Trophoblast cell (in vitro differentiated cells and primary cell): ENCODE data around the gene CFAP69.

Source experiments
- DNase-seq, 2 donors: peaks; one replicate each; pipeline ENCODE4 v3.0.0-alpha.2; 2016
- H2AFZ ChIP-seq: 2 replicates; pipeline ENCODE4 v1.6.1; 2013; ENCODE audit warnings: low read length, moderate library complexity, mild to moderate bottlenecking; ENCODE audit not compliant: insufficient read depth, poor library complexity
- H2AK5ac ChIP-seq: 2 replicates; pipeline ENCODE4 v1.6.1; 2013; ENCODE audit warnings: mild to moderate bottlenecking, low read length
- H2BK120ac ChIP-seq: 2 replicates; pipeline ENCODE4 v1.6.1; 2013; ENCODE audit warnings: low read length, mild to moderate bottlenecking, moderate library complexity; ENCODE audit not compliant: insufficient read depth, poor library complexity
- H2BK12ac ChIP-seq: 2 replicates; pipeline ENCODE4 v1.6.1; 2013; ENCODE audit warnings: mild to moderate bottlenecking, low read length, moderate library complexity
- H2BK5ac ChIP-seq: 2 replicates; pipeline ENCODE4 v1.6.1; 2013; ENCODE audit warnings: low read length, low read depth, moderate library complexity, mild to moderate bottlenecking; ENCODE audit not compliant: poor library complexity
- H3K14ac ChIP-seq: 2 replicates; pipeline ENCODE4 v1.6.1; 2013; ENCODE audit warnings: mild to moderate bottlenecking, low read length
- H3K18ac ChIP-seq: 2 replicates; pipeline ENCODE4 v1.6.1; 2013; ENCODE audit warnings: mild to moderate bottlenecking, low read length
- H3K23ac ChIP-seq: 2 replicates; pipeline ENCODE4 v1.6.1; 2013; ENCODE audit warnings: low read length
- H3K27ac ChIP-seq: 2 replicates; pipeline ENCODE4 v1.5.1; 2013; ENCODE audit warnings: low read depth, mild to moderate bottlenecking, inconsistent platforms, low read length, moderate library complexity
- H3K27me3 ChIP-seq: 2 replicates; pipeline ENCODE4 v1.6.1; 2013; ENCODE audit warnings: inconsistent platforms, mild to moderate bottlenecking, low read length, moderate library complexity; ENCODE audit not compliant: insufficient read depth
- H3K36me3 ChIP-seq, 2 experiments: 1 replicate in 1 of 2; 2 replicates in 1 of 2; pipeline ENCODE4 v1.6.1; 2013; ENCODE audit warnings: low read length in 2 of 2, mild to moderate bottlenecking in 2 of 2, moderate library complexity in 1 of 2; ENCODE audit not compliant: insufficient read depth in 2 of 2, control insufficient read depth in 1 of 2
- H3K4ac ChIP-seq: 2 replicates; pipeline ENCODE4 v1.6.1; 2013; ENCODE audit warnings: low read depth, mild to moderate bottlenecking, low read length, moderate library complexity
- H3K4me1 ChIP-seq, 2 experiments: 1 replicate in 1 of 2; 2 replicates in 1 of 2; pipeline ENCODE4 v1.6.1; 2013; ENCODE audit warnings: low read length in 2 of 2, mild to moderate bottlenecking in 2 of 2, moderate library complexity in 1 of 2; ENCODE audit not compliant: insufficient read depth in 2 of 2, control insufficient read depth in 1 of 2
- H3K4me2 ChIP-seq: 2 replicates; pipeline ENCODE4 v1.6.1; 2013; ENCODE audit warnings: inconsistent platforms, mild to moderate bottlenecking, low read length, moderate library complexity
- H3K4me3 ChIP-seq: 2 replicates; pipeline ENCODE4 v1.5.1; 2013; ENCODE audit warnings: mild to moderate bottlenecking, low read depth, low read length, inconsistent platforms
- H3K79me1 ChIP-seq: one replicate; pipeline ENCODE4 v1.6.1; 2013; ENCODE audit warnings: low read length
- H3K79me2 ChIP-seq: 2 replicates; pipeline ENCODE4 v1.6.1; 2013; ENCODE audit warnings: low read length, mild to moderate bottlenecking; ENCODE audit not compliant: control insufficient read depth, insufficient read depth, poor library complexity
- H3K9ac ChIP-seq: 2 replicates; pipeline ENCODE4 v1.6.1; 2013; ENCODE audit warnings: mild to moderate bottlenecking, low read length
- H3K9me3 ChIP-seq: 2 replicates; pipeline ENCODE4 v1.6.1; 2013; ENCODE audit warnings: low read depth, mild to moderate bottlenecking, control low read depth, inconsistent platforms, low read length; ENCODE audit not compliant: insufficient read depth
- H4K12ac ChIP-seq: 2 replicates; pipeline ENCODE4 v1.6.1; 2013; ENCODE audit warnings: low read depth, mild to moderate bottlenecking, low read length, moderate library complexity
- H4K8ac ChIP-seq: 2 replicates; pipeline ENCODE4 v1.6.1; 2013; ENCODE audit warnings: low read depth, mild to moderate bottlenecking, low read length, moderate library complexity
- H4K91ac ChIP-seq: one replicate; pipeline ENCODE4 v1.6.1; 2013; ENCODE audit warnings: low read depth, mild to moderate bottlenecking, low read length, moderate library complexity
- WGBS: extraction: QIAGEN DNeasy Blood & Tissue Kit; methylation state at CpG from one replicate; pipeline ENCODE4 v1.1.7; 2013; ENCODE audit warnings: missing lambda C conversion rate; ENCODE audit not compliant: insufficient read length, insufficient coverage; ENCODE audit errors: extremely low coverage; 5-methylcytosine and 5-hydroxymethylcytosine counted together

Gene CFAP69

DNA sequence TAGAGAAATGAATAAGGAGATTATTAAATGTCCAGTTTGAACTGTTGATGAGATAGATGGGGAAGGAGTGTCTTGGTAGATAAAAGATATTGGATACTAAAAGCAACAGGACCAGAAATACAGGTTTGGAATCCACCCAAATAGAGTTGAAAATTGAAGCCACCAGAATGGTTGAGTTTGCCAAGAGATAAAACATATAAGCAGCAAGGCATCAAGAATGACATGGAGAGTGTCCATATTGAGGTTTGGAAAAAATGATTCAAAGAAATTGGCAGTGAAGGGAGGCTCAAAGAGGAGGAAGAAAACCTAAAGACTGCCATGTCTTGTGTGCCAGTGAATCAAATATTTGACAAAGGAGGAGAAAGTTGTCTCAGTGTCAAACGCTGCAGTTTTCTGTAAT is 24.2 kb downstream of the CFAP69 start:
- no peaks in the 10 kb centered on the region for H3K36me3 ChIP-seq
- H4K8ac ChIP-seq = no peak overlapping the region
- H2AFZ ChIP-seq = no peak overlapping the region
- H3K79me1 ChIP-seq = no peaks in the 10 kb centered on the region
- peak in 1 of 2 donors; percentile 18 for DNase-seq
- no peak overlapping the region for H3K18ac ChIP-seq
- H2BK120ac ChIP-seq = no peak overlapping the region
- H3K4me2 ChIP-seq = no peak overlapping the region
- no peak overlapping the region for H2AK5ac ChIP-seq
- no peak overlapping the region for H2BK5ac ChIP-seq
- no peak overlapping the region for H3K4me3 ChIP-seq
- H3K4ac ChIP-seq = no peak overlapping the region
- no peak overlapping the region for H4K12ac ChIP-seq
- H3K9ac ChIP-seq = no peak overlapping the region
- no peak overlapping the region for H4K91ac ChIP-seq
- H3K79me2 ChIP-seq = no peaks in the 10 kb centered on the region
- H3K23ac ChIP-seq = no peak overlapping the region
- H3K9me3 ChIP-seq = no peaks in the 10 kb centered on the region
- WGBS = no CpG with 5 or more reads among the region's 1 CpG
- no peaks in the 10 kb centered on the region for H3K27me3 ChIP-seq
- H3K14ac ChIP-seq = no peak overlapping the region
- no peak overlapping the region for H3K27ac ChIP-seq
- H3K4me1 ChIP-seq = no peaks in the 10 kb centered on the region
- H2BK12ac ChIP-seq = no peak overlapping the region

DNA sequence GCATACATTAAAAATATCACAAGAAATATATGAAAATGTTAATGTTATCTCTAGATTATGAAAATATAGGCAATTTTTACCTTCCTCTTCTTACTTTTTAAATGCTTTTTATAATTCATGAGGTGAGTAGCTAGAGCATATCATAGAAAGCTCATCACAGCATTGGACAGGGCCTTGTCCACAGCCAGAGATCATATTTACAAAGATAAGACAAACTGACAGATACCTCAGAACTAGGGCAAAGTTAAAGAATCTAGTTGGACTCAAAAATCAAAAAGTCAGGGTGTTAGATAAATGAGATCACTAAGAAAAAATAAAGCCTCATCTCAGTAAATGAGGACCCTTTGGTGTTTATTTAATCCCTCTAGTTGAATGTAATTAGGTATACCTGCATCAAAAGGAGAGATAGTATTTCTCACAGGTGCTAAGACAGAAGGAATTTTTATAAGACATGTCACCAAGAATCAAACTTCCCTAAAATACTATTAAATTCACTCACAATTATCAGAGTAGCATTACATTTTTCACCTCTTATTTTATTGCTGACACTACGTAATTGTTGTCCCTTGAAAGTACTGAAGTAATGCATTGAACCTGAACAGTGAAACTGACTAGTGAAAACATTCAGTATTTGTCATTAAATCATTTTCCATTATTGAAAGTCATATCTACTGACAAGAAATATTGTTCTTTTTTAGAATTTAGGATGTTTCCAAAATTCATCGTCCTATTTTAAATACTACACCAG is 25.6 kb downstream of the CFAP69 start:
- Histone ChIP-seq H2BK12ac (no peak overlapping the region), H3K79me1 (no peaks in the 10 kb centered on the region), H2AFZ (no peak overlapping the region), H3K4me3 (no peak overlapping the region), H3K9ac (no peak overlapping the region), H3K14ac (no peak overlapping the region), H3K36me3 (no peaks in the 10 kb centered on the region), H3K23ac (no peak overlapping the region), H3K27me3 (no peaks in the 10 kb centered on the region), H4K91ac (no peak overlapping the region), H4K12ac (no peak overlapping the region), H2AK5ac (no peak overlapping the region), H3K4ac (no peak overlapping the region), H3K4me2 (no peak overlapping the region), H3K18ac (no peak overlapping the region), H2BK5ac (no peak overlapping the region), H3K27ac (no peak overlapping the region), H3K4me1 (no peaks in the 10 kb centered on the region), H2BK120ac (no peak overlapping the region), H3K9me3 (no peaks in the 10 kb centered on the region), H3K79me2 (no peaks in the 10 kb centered on the region), H4K8ac (no peak overlapping the region)
- WGBS = no CpG with 5 or more reads among the region's 2 CpGs
- no peak for DNase-seq

DNA sequence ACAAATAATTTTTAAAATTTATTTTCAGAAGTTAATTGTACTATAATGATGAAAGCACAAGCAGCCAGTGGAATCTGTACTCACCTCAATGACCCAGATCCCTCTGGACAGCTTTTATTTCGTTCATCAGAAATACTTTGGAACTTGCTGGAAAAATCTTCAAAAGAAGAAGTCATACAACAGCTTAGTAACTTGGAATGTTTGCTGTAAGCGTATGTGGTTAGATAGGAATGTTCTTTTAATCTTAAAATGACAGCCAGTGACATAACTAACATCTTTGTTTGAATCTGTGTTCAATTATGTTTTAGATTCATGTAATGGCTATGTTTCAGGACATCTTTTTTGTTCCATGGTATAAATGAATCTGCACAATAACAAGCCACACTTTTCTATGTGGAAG is 26.8 kb downstream of the CFAP69 start:
- Histone ChIP-seq H3K27ac (no peak overlapping the region), H4K12ac (no peak overlapping the region), H3K23ac (no peak overlapping the region), H2BK12ac (no peak overlapping the region), H3K4me2 (no peak overlapping the region), H3K79me1 (no peaks in the 10 kb centered on the region), H3K9ac (no peak overlapping the region), H2BK120ac (no peak overlapping the region), H3K9me3 (no peaks in the 10 kb centered on the region), H3K4me3 (no peak overlapping the region), H3K27me3 (no peaks in the 10 kb centered on the region), H3K18ac (no peak overlapping the region), H3K14ac (no peak overlapping the region), H3K4me1 (no peaks in the 10 kb centered on the region), H3K4ac (no peak overlapping the region), H4K8ac (no peak overlapping the region), H3K79me2 (no peaks in the 10 kb centered on the region), H3K36me3 (no peaks in the 10 kb centered on the region), H2AK5ac (no peak overlapping the region), H4K91ac (no peak overlapping the region), H2AFZ (no peak overlapping the region), H2BK5ac (no peak overlapping the region)
- DNase-seq = peak in 1 of 2 donors; percentile 55
- no CpG with 5 or more reads among the region's 2 CpGs for WGBS

DNA sequence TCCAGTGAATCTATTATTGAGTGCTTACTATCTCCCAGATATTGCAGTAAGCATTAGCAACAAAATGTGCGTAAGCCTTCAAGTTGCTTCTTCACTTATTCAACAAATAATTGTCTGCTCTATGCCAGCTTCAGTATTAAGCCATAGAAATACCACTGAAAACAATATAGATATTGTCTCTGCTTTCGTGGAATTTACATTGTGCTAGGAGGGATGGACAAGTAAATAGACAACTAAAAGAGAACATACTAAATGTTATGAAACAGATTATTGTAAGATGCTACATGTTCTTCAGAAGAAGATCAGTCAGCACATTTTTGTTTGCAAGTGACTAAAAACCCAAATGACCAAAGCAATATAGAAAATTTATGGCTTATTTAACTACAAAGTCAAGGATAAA is 27.3 kb downstream of the CFAP69 start:
- no peak overlapping the region for H3K9ac ChIP-seq
- H4K91ac ChIP-seq = no peak overlapping the region
- H3K4ac ChIP-seq = no peak overlapping the region
- H3K23ac ChIP-seq = no peak overlapping the region
- no peak overlapping the region for H3K4me3 ChIP-seq
- no peak overlapping the region for H4K12ac ChIP-seq
- no peak overlapping the region for H4K8ac ChIP-seq
- no peak overlapping the region for H3K27ac ChIP-seq
- H2BK120ac ChIP-seq = no peak overlapping the region
- no peak overlapping the region for H2BK12ac ChIP-seq
- H3K18ac ChIP-seq = no peak overlapping the region
- H3K27me3 ChIP-seq = no peaks in the 10 kb centered on the region
- no peaks in the 10 kb centered on the region for H3K36me3 ChIP-seq
- no peaks in the 10 kb centered on the region for H3K79me2 ChIP-seq
- no peak overlapping the region for H3K4me2 ChIP-seq
- H3K9me3 ChIP-seq = no peaks in the 10 kb centered on the region
- no peaks in the 10 kb centered on the region for H3K79me1 ChIP-seq
- H2AK5ac ChIP-seq = no peak overlapping the region
- H3K4me1 ChIP-seq = no peaks in the 10 kb centered on the region
- H3K14ac ChIP-seq = no peak overlapping the region
- H2AFZ ChIP-seq = no peak overlapping the region
- H2BK5ac ChIP-seq = no peak overlapping the region
- no CpG with 5 or more reads among the region's 2 CpGs for WGBS
- no peak for DNase-seq
